Erythroblast (primary cell): Measurements from ENCODE around the gene WDR89.

Experiments used
- DNase-seq, 2 experiments: peaks; one replicate each; lab custom pipeline; 2025; lab: John Stamatoyannopoulos, UW
- GATA1 ChIP-seq: IDR thresholded peaks from 2 replicates; pipeline ENCODE4 v1.6.1; 2011; ENCODE audit warnings: low read depth, mild to moderate bottlenecking, control low read depth, low read length, moderate library complexity
- POLR2A ChIP-seq: IDR thresholded peaks from 2 replicates; pipeline ENCODE4 v1.6.1; 2011; ENCODE audit warnings: mild to moderate bottlenecking, low read length

WDR89 gene, protein sequence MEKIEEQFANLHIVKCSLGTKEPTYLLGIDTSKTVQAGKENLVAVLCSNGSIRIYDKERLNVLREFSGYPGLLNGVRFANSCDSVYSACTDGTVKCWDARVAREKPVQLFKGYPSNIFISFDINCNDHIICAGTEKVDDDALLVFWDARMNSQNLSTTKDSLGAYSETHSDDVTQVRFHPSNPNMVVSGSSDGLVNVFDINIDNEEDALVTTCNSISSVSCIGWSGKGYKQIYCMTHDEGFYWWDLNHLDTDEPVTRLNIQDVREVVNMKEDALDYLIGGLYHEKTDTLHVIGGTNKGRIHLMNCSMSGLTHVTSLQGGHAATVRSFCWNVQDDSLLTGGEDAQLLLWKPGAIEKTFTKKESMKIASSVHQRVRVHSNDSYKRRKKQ

GRCh38 chr14:63641473-63642228 is at the start of gene WDR89:
WDR89 (minus strand) TSS chr14:63641871; CDS start chr14:63599942, 41,929 bp downstream.
- DNase-seq = peak; percentile 99
- TF ChIP-seq GATA1 = no peak
- peak; percentile 94 for TF ChIP-seq POLR2A

DNA sequence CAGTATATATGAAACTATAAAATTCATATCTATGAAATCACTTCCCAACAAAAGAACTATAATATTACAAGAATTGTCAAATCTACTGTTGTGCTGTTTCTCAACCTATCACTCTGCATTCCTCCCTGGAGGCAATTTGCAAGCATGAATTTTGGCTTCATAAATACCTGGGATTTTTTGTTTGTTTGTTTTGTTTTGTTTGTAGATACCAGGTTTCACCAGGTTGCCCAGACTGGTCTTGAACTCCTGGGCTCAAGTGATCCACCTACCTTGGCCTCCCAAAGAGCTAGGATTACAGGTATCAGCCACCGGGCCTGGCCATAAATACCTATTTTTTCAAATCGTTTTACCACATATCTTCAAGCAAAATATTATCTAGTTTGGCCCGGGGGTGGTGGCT is 47.5 kb upstream of the WDR89 start:
- DNase-seq = no peak

GRCh38 chr14:63686926-63687325 is 45.3 kb upstream of the WDR89 start:
- DNase-seq = no peak
- TF ChIP-seq POLR2A (no peak), GATA1 (no peak)

More for the DNA sequence above, 47.5 kb upstream of the WDR89 start:
- no peak for TF ChIP-seq GATA1
- TF ChIP-seq POLR2A = no peak

DNA sequence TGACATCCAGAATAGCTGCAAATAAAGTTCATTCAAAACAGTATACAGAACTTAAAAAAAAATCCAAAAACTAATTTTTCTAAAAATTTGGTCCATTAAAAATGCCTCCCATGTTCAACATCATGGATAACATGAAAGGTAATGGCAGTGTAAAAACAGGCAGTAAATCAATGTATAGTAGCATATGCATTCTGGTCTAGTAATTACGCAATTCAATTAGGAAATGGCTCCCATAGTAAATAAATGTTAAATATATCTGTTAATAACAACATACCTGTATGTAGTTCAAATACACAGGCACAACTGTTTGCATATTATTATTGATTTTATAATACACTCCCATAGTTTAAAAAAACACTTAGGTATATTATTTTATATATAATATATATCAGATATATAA is 43.7 kb upstream of the WDR89 start:
- TF ChIP-seq GATA1 (no peak), POLR2A (no peak)
- no peak for DNase-seq

DNA sequence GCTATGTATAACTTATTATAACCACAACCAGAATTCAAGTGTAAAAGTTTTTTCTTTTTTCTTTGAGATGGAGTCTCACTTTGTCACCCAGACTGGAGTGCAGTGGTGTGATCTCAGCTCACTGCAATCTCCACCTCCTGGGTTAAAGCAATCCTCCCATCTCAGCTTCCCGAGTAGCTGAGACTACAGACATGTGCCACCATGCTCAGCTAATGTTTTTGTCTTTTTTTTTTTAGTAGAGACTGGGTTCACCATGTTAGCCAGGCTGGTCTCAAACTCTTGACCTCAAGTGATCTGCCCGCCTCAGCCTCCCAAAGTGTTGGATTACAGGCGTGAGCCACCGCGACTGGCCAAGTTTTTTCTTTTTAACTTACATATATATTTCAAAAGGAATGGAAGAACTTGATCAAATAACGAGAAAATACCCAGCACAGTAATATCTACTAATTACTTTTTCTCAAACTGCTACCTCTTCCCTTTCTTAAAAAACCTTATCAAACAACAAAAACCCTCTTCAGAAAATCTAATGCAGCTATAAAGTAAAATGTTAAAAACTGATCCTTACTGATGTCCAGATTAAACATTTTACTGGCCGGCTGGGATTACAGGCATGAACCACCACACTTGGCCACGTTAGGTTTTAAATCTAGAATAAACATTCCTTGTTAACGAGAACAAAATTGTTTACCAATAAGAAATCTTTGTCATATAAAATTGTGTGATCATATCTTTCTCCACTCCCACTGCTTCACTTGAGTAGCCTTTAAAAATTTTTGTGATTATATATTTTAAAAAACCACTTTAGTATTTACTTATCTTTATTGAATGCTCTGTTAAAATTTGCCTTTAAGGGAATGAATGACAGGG is 41.3 kb upstream of the WDR89 start:
- TF ChIP-seq POLR2A = no peak
- no peak for TF ChIP-seq GATA1
- no peak for DNase-seq

DNA sequence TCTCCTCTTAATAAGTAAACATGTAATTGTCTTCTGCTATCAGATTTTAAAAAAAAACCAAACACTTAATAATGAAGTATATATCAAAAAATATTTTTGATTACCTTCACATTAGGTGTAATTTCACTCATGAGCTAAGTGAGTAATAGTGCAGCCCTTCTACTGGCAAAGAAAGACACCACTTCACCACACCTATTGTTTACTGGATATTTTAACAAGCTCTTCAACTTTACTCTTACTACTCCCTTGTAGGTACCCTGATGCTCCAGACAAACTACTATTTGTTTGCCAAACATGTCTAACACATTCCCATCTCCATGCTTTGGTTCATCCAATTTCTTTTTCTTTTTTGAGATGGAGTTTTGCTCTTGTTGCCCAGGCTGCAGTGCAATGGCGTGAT is 36.9 kb upstream of the WDR89 start:
- TF ChIP-seq GATA1 (no peak), POLR2A (no peak)

GRCh38 chr14:63677891-63678379 is 36.3 kb upstream of the WDR89 start:
- TF ChIP-seq POLR2A = no peak
- TF ChIP-seq GATA1 = no peak
- peak in 1 of 2 experiments; percentile 48 for DNase-seq

More for the DNA sequence above, 36.9 kb upstream of the WDR89 start:
- DNase-seq = no peak

- TF ChIP-seq POLR2A (no peak), GATA1 (no peak)
- no peak for DNase-seq
Observed at GRCh38 chr14:63676615-63677014, 34.9 kb upstream of the WDR89 start.

GRCh38 chr14:63673886-63674497 is 32.3 kb upstream of the WDR89 start:
- no peak for TF ChIP-seq GATA1
- no peak for TF ChIP-seq POLR2A
- DNase-seq = no peak

- no peak for TF ChIP-seq GATA1
- TF ChIP-seq POLR2A = no peak
- DNase-seq = no peak
Observed at GRCh38 chr14:63673255-63673654, 31.6 kb upstream of the WDR89 start.

- no peak for DNase-seq
- no peak for TF ChIP-seq POLR2A
- no peak for TF ChIP-seq GATA1
Observed at GRCh38 chr14:63672417-63673180, 30.9 kb upstream of the WDR89 start.

- TF ChIP-seq GATA1 = no peak
- TF ChIP-seq POLR2A = no peak
- no peak for DNase-seq
Observed at GRCh38 chr14:63671987-63672386, 30.3 kb upstream of the WDR89 start.
